AG08396 (cell line): ENCODE measurements around the gene TRAF5.
"Not testable (repeated sequence)": the region's sequence is repeated elsewhere in the genome, so short reads cannot be mapped to it uniquely, and the experiment has no call there.

Source experiments
- DNase-seq: peaks from one replicate; pipeline ENCODE4 v3.0.0; 2012; ENCODE audit warnings: low spot score, mixed read lengths

TRAF5 gene

GRCh38 chr1:211326528-211327345, at the start of gene TRAF5:
TSS of gene TRAF5 (plus strand) at chr1:211326833. CDS start at chr1:211353240, 26,407 bp downstream.
- peak; percentile 73 for DNase-seq

- no peak for DNase-seq
Measured at GRCh38 chr1:211279340-211279739, 47.3 kb upstream of the TRAF5 start.

- no peak for DNase-seq
Measured at GRCh38 chr1:211280910-211281309, 45.7 kb upstream of the TRAF5 start.

GRCh38 chr1:211281320-211282022, 45.2 kb upstream of the TRAF5 start:
- no peak for DNase-seq

- no peak for DNase-seq
Measured at GRCh38 chr1:211282023-211282373, 44.6 kb upstream of the TRAF5 start.

- no peak for DNase-seq
Measured at GRCh38 chr1:211285196-211285595, 41.4 kb upstream of the TRAF5 start.

GRCh38 chr1:211287218-211287617, 39.4 kb upstream of the TRAF5 start:
- DNase-seq: no peak

GRCh38 chr1:211292411-211292810, 34.2 kb upstream of the TRAF5 start:
- no peak for DNase-seq

GRCh38 chr1:211296396-211296795, 30.2 kb upstream of the TRAF5 start:
- no peak for DNase-seq

GRCh38 chr1:211305044-211305443, 21.6 kb upstream of the TRAF5 start:
- DNase-seq: peak; percentile 43

- no peak for DNase-seq
Measured at GRCh38 chr1:211309617-211310016, 17.0 kb upstream of the TRAF5 start.

GRCh38 chr1:211313392-211313791, 13.2 kb upstream of the TRAF5 start:
- no peak for DNase-seq

- DNase-seq: no peak
Measured at GRCh38 chr1:211318576-211319280, 7.9 kb upstream of the TRAF5 start.

GRCh38 chr1:211319892-211320291, 6.7 kb upstream of the TRAF5 start:
- DNase-seq: no peak

GRCh38 chr1:211320980-211321379, 5.7 kb upstream of the TRAF5 start:
- no peak for DNase-seq

GRCh38 chr1:211321646-211322045, 5.0 kb upstream of the TRAF5 start:
- not testable (repeated sequence) for DNase-seq

GRCh38 chr1:211323156-211324063, 3.2 kb upstream of the TRAF5 start:
- peak; percentile 73 for DNase-seq

- no peak for DNase-seq
Measured at GRCh38 chr1:211324992-211325775, 1.4 kb upstream of the TRAF5 start.

GRCh38 chr1:211326140-211326527, 499 bp upstream of the TRAF5 start:
- DNase-seq: no peak

- peak; percentile 69 for DNase-seq
Measured at GRCh38 chr1:211327346-211327921, 801 bp downstream of the TRAF5 start.
